H9 (cell line): Measurements from ENCODE around the gene ARFGEF3. TPM values are rescaled to one million over a fixed set of nuclear protein-coding genes. Genes with fewer than 3 reads are reported as not detected.
A peak's percentile ranks its signal among the peaks of the same experiment; 100 is the strongest.

ENCODE experiments used
- DNase-seq: peaks from one replicate; pipeline ENCODE4 v3.0.0-alpha.2; 2017
- H2AFZ ChIP-seq: one replicate; pipeline ENCODE4 v1.6.1; 2013; ENCODE audit warnings: mild to moderate bottlenecking, low read length, control low read depth, moderate library complexity
- H2AK5ac ChIP-seq: 2 replicates; pipeline ENCODE4 v1.6.1; 2013; ENCODE audit warnings: low read length, control low read depth, mixed read lengths; ENCODE audit not compliant: insufficient read length
- H2BK120ac ChIP-seq: one replicate; pipeline ENCODE4 v1.6.1; 2013; ENCODE audit warnings: low read depth, mild to moderate bottlenecking, low read length, control low read depth, inconsistent platforms; ENCODE audit not compliant: poor library complexity, severe bottlenecking
- H2BK12ac ChIP-seq: 2 replicates; pipeline ENCODE4 v1.6.1; 2013; ENCODE audit warnings: low read length, control low read depth, mixed read lengths, low read depth; ENCODE audit not compliant: insufficient read length
- H2BK15ac ChIP-seq: 2 replicates; pipeline ENCODE4 v1.6.1; 2013; ENCODE audit warnings: low read depth, low read length, control low read depth
- H2BK20ac ChIP-seq: one replicate; pipeline ENCODE4 v1.6.1; 2013; ENCODE audit warnings: low read depth, mild to moderate bottlenecking, low read length, control low read depth, inconsistent platforms; ENCODE audit not compliant: poor library complexity, severe bottlenecking
- H2BK5ac ChIP-seq: 2 replicates; pipeline ENCODE4 v1.6.1; 2013; ENCODE audit warnings: low read length, control low read depth, mixed read lengths; ENCODE audit not compliant: insufficient read length
- H3K14ac ChIP-seq: 2 replicates; pipeline ENCODE4 v1.6.1; 2013; ENCODE audit warnings: low read length, control low read depth; ENCODE audit not compliant: insufficient read depth
- H3K18ac ChIP-seq: 2 replicates; pipeline ENCODE4 v1.6.1; 2013; ENCODE audit warnings: low read depth, mild to moderate bottlenecking, mixed read lengths, low read length, control low read depth; ENCODE audit not compliant: insufficient read length
- H3K23ac ChIP-seq: 2 replicates; pipeline ENCODE4 v1.6.1; 2013; ENCODE audit warnings: low read length, control low read depth, mixed read lengths, low read depth; ENCODE audit not compliant: insufficient read length
- H3K23me2 ChIP-seq: 2 replicates; pipeline ENCODE4 v1.6.1; 2013; ENCODE audit warnings: low read depth, mild to moderate bottlenecking, mixed read lengths, low read length, control low read depth; ENCODE audit not compliant: insufficient read length, poor library complexity, severe bottlenecking
- H3K27ac ChIP-seq: 2 replicates; pipeline ENCODE4 v1.5.1; 2013; ENCODE audit warnings: low read length, control low read depth, mixed read lengths, low read depth; ENCODE audit not compliant: insufficient read length
- H3K27me3 ChIP-seq: 2 replicates; pipeline ENCODE4 v1.6.1; 2013; ENCODE audit warnings: low read length, control low read depth, inconsistent platforms; ENCODE audit not compliant: insufficient read depth
- H3K4ac ChIP-seq: 2 replicates; pipeline ENCODE4 v1.6.1; 2013; ENCODE audit warnings: low read depth, mild to moderate bottlenecking, control low read depth, inconsistent platforms, low read length, moderate library complexity
- H3K4me1 ChIP-seq: 2 replicates; pipeline ENCODE4 v1.6.1; 2013; ENCODE audit warnings: low read length, control low read depth, inconsistent platforms; ENCODE audit not compliant: insufficient read depth
- H3K4me2 ChIP-seq: 2 replicates; pipeline ENCODE4 v1.6.1; 2013; ENCODE audit warnings: low read length, control low read depth, mixed read lengths; ENCODE audit not compliant: insufficient read length, insufficient read depth
- H3K56ac ChIP-seq: 2 replicates; pipeline ENCODE4 v1.6.1; 2013; ENCODE audit warnings: low read depth, mild to moderate bottlenecking, mixed read lengths, low read length, control low read depth; ENCODE audit not compliant: insufficient read length
- H3K79me1 ChIP-seq: 2 replicates; pipeline ENCODE4 v1.6.1; 2013; ENCODE audit warnings: low read depth, mild to moderate bottlenecking, moderate library complexity, low read length, control low read depth, inconsistent platforms; ENCODE audit not compliant: insufficient read depth, poor library complexity, severe bottlenecking
- H3K79me2 ChIP-seq: 2 replicates; pipeline ENCODE4 v1.6.1; 2013; ENCODE audit warnings: low read length, control low read depth, inconsistent platforms; ENCODE audit not compliant: insufficient read depth
- H3K9ac ChIP-seq: 2 replicates; pipeline ENCODE4 v1.6.1; 2013; ENCODE audit warnings: low read length, control low read depth, mixed read lengths; ENCODE audit not compliant: insufficient read length; ENCODE audit errors: extremely low read depth
- H3K9me3 ChIP-seq: one replicate; pipeline ENCODE4 v1.6.1; 2013; ENCODE audit warnings: low read depth, low read length, inconsistent platforms; ENCODE audit not compliant: control insufficient read depth
- H3T11ph ChIP-seq: one replicate; pipeline ENCODE4 v1.6.1; 2013; ENCODE audit warnings: mild to moderate bottlenecking, low read length, control low read depth, inconsistent platforms
- H4K20me1 ChIP-seq: one replicate; pipeline ENCODE4 v1.6.1; 2013; ENCODE audit not compliant: control insufficient read depth, insufficient read length, insufficient read depth
- H4K5ac ChIP-seq: 2 replicates; pipeline ENCODE4 v1.6.1; 2013; ENCODE audit warnings: low read depth, mild to moderate bottlenecking, mixed read lengths, low read length, control low read depth; ENCODE audit not compliant: insufficient read length
- H4K8ac ChIP-seq: replicated peaks from 2 replicates; pipeline ENCODE4 v1.6.1; 2013; ENCODE audit warnings: low read length, control low read depth, mixed read lengths, low read depth; ENCODE audit not compliant: insufficient read length
- H4K91ac ChIP-seq: 2 replicates; pipeline ENCODE4 v1.6.1; 2013; ENCODE audit warnings: low read depth, mild to moderate bottlenecking, moderate library complexity, mixed read lengths, low read length, control low read depth; ENCODE audit not compliant: insufficient read length
- H3K27ac Mint-ChIP-seq, 3 experiments: 2 replicates in 2 of 3; 3 replicates in 1 of 3; pipeline ENCODE4 v1.8.0; 2020 to 2021; ENCODE audit warnings: mixed read lengths in 3 of 3, mild to moderate bottlenecking in 1 of 3, moderate library complexity in 1 of 3
- H3K27me3 Mint-ChIP-seq: 2 replicates; pipeline ENCODE4 v1.8.0; 2021; ENCODE audit warnings: low read depth, mild to moderate bottlenecking, moderate library complexity, mixed read lengths
- H3K36me3 Mint-ChIP-seq, 3 experiments: 2 replicates in 2 of 3; 3 replicates in 1 of 3; pipeline ENCODE4 v1.8.0; 2020 to 2021; ENCODE audit warnings: low read depth in 3 of 3, mixed read lengths in 3 of 3; ENCODE audit not compliant: insufficient read depth in 1 of 3
- H3K4me1 Mint-ChIP-seq, 2 experiments: 2 replicates each; pipeline ENCODE4 v1.8.0; 2020; ENCODE audit warnings: mixed read lengths in 2 of 2
- H3K4me3 Mint-ChIP-seq, 2 experiments: 2 replicates in 1 of 2; 3 replicates in 1 of 2; pipeline ENCODE4 v1.8.0; 2020 to 2021; ENCODE audit warnings: mild to moderate bottlenecking in 2 of 2, mixed read lengths in 2 of 2, moderate library complexity in 1 of 2
- H3K9me3 Mint-ChIP-seq, 2 experiments: 2 replicates in 1 of 2; 3 replicates in 1 of 2; pipeline ENCODE4 v1.8.0; 2020; ENCODE audit warnings: mild to moderate bottlenecking in 2 of 2, mixed read lengths in 2 of 2, moderate library complexity in 1 of 2
- WGBS: extraction: QIAGEN DNeasy Blood & Tissue Kit; methylation state at CpG from one replicate; pipeline ENCODE4 v1.1.7; 2013; ENCODE audit warnings: missing lambda C conversion rate, low lambda C conversion rate, mixed read lengths; ENCODE audit not compliant: insufficient read length; ENCODE audit errors: extremely low coverage; 5-methylcytosine and 5-hydroxymethylcytosine counted together
- total RNA-seq: library from RNA; stranded (reverse); gene quantifications from 2 replicates; pipeline ENCODE4 v1.2.1, GENCODE V29; 2021
- TF ChIP-seq, protein P1 (sequence below): fragments of 200-600 bp; sonication (generic); conservative IDR thresholded peaks from 3 replicates; pipeline ENCODE4 v1.8.0; 2021; ENCODE audit warnings: antibody characterized with exemption, mild to moderate bottlenecking

Gene ARFGEF3
- total RNA-seq, 1 experiment from 2014 or later = 13.7 TPM

DNA sequence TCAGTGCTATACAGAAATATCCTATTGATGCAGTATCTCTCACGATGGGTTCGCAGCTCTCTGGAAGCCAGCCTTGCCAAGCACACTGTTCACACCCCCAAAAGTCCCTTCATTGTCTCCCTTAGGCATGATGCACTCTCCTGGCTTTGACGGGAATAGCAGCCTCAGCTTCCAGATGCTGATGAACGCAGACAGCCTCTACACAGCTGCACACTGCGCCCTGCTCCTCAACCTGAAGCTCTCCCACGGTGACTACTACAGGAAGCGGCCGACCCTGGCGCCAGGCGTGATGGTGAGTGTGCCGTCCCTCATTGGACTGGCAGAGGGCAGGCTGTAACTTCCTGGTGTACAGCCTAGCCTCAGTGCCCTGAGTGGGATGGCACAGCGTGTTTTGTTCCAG, 116.6 kb downstream of the ARFGEF3 start:
- TF ChIP-seq, protein P1, sequence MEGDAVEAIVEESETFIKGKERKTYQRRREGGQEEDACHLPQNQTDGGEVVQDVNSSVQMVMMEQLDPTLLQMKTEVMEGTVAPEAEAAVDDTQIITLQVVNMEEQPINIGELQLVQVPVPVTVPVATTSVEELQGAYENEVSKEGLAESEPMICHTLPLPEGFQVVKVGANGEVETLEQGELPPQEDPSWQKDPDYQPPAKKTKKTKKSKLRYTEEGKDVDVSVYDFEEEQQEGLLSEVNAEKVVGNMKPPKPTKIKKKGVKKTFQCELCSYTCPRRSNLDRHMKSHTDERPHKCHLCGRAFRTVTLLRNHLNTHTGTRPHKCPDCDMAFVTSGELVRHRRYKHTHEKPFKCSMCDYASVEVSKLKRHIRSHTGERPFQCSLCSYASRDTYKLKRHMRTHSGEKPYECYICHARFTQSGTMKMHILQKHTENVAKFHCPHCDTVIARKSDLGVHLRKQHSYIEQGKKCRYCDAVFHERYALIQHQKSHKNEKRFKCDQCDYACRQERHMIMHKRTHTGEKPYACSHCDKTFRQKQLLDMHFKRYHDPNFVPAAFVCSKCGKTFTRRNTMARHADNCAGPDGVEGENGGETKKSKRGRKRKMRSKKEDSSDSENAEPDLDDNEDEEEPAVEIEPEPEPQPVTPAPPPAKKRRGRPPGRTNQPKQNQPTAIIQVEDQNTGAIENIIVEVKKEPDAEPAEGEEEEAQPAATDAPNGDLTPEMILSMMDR = peak; percentile 53
- WGBS = no CpG with 5 or more reads among the region's 12 CpGs
- Histone ChIP-seq H2AK5ac (no peak overlapping the region), H4K8ac (no peak overlapping the region), H2BK15ac (no peak overlapping the region), H3K4ac (no peak overlapping the region), H2BK5ac (no peak overlapping the region), H2BK12ac (no peak overlapping the region), H3K14ac (no peak overlapping the region), H4K91ac (no peak overlapping the region), H3K18ac (no peak overlapping the region), H3K9me3 (no peaks in the 10 kb centered on the region), H3K79me1 (no peaks in the 10 kb centered on the region), H3K79me2 (no peaks in the 10 kb centered on the region), H3K4me1 (no peaks in the 10 kb centered on the region), H3K27me3 (no peaks in the 10 kb centered on the region), H4K5ac (no peak overlapping the region), H3K27ac (no peak overlapping the region), H2BK120ac (no peak overlapping the region), H4K20me1 (no peaks in the 10 kb centered on the region), H3T11ph (no peak overlapping the region), H2AFZ (no peak overlapping the region), H3K4me2 (no peak overlapping the region), H3K9ac (no peak overlapping the region), H3K23ac (no peak overlapping the region), H3K56ac (no peak overlapping the region), H2BK20ac (no peak overlapping the region), H3K23me2 (no peaks in the 10 kb centered on the region)
- Mint-ChIP-seq H3K4me3 (no peak overlapping the region), H3K4me1 (no peaks in the 10 kb centered on the region), H3K9me3 (no peaks in the 10 kb centered on the region), H3K27ac (0 out of 7 replicates have a peak overlapping the region, but pooled peaks of 1 of the 3 experiments have one; percentile 46), H3K27me3 (no peaks in the 10 kb centered on the region), H3K36me3 (peaks cover 0 to 10% (median 0%) of the 10 kb centered on the region in 3 experiments; a peak in 2 of 7 replicates)
- peak; percentile 49 for DNase-seq
